HCT116 (cell line): ENCODE measurements around the gene IL4. TPM values are rescaled to one million over a fixed set of nuclear protein-coding genes. Genes with fewer than 3 reads are reported as not detected.

Source experiments
- ATAC-seq: fragments of 200-7000 bp; cut with Tn5 transposase; 2 replicates; pipeline ENCODE4 v1.9.1; 2020; ENCODE audit warnings: mild to moderate bottlenecking, moderate library complexity
- BruUV-seq: library from RNA; stranded (reverse); fragments of 400-500 nt; replicated peaks from 2 replicates; lab custom pipeline; 2021; lab: Mats Ljungman, UMichigan
- CTCF ChIA-PET: fragments of 300-600 bp; sonication (Branson Sonifier 250); formaldehyde crosslinking; loops from one replicate; lab custom pipeline; 2021; ENCODE audit warnings: antibody characterized with exemption; lab: Charles Lee
- POLR2A ChIA-PET: fragments of 300-600, 350-600 bp; sonication (Branson Sonifier 250); formaldehyde crosslinking; loops from one replicate; lab custom pipeline; 2021; ENCODE audit warnings: antibody characterized with exemption; lab: Charles Lee
- RAD21 ChIA-PET, 2 experiments: fragments of 300-600 bp; sonication (Branson Sonifier 250); formaldehyde crosslinking; loops; one replicate each; lab custom pipeline; 2023; ENCODE audit warnings: low total read pairs in 2 of 2; ENCODE audit not compliant: uncharacterized antibody in 2 of 2, unreplicated experiment in 2 of 2, low non-redundant PET in 1 of 2; lab: Charles Lee
- DNase-seq: peaks from one replicate; pipeline ENCODE4 v3.0.0-alpha.2; 2010; ENCODE audit warnings: low read depth, low spot score
- H2AFZ ChIP-seq: fragments of 200-600 bp; shearing (Covaris generic), sonication (generic); 2 replicates; pipeline ENCODE4 v1.6.1; 2017; ENCODE audit warnings: low read depth, mixed run types, mixed read lengths, antibody characterized with exemption, low read length; ENCODE audit not compliant: poor library complexity, severe bottlenecking
- H3K27ac ChIP-seq: 2 replicates; pipeline ENCODE4 v1.5.1; 2012; ENCODE audit warnings: low read depth, low read length
- H3K27me3 ChIP-seq: fragments of 200-600 bp; sonication (generic); 2 replicates; pipeline ENCODE4 v1.6.1; 2016; ENCODE audit warnings: mixed run types, low read length, mixed read lengths; ENCODE audit not compliant: insufficient read depth
- H3K36me3 ChIP-seq, 2 experiments: fragments of 200-500 bp in 1 of 2; fragments of 200-600 bp in 1 of 2; sonication (Bioruptor generic) in 1 of 2; sonication (generic) in 1 of 2; 2 replicates each; pipeline versions ENCODE4 v1.5.1 to v1.6.1; 2014 to 2016; ENCODE audit warnings: low read length in 2 of 2, inconsistent platforms in 1 of 2, mixed read lengths in 1 of 2, mixed run types in 1 of 2; ENCODE audit not compliant: insufficient read depth in 2 of 2, control insufficient read depth in 1 of 2
- H3K4me1 ChIP-seq, 2 experiments: fragments of 200-600 bp in 1 of 2; sonication (generic) in 1 of 2; 2 replicates each; pipeline versions ENCODE4 v1.5.1 to v1.6.1; 2012 to 2017; ENCODE audit warnings: low read length in 2 of 2, inconsistent platforms in 1 of 2, mild to moderate bottlenecking in 1 of 2, mixed read lengths in 1 of 2, mixed run types in 1 of 2, moderate library complexity in 1 of 2; ENCODE audit not compliant: insufficient read depth in 2 of 2, control insufficient read depth in 1 of 2
- H3K4me2 ChIP-seq: fragments of 200-600 bp; sonication (generic); 2 replicates; pipeline ENCODE4 v1.6.1; 2017; ENCODE audit warnings: mixed run types, low read length, mixed read lengths
- H3K4me3 ChIP-seq, 2 experiments: fragments of 200-600 bp in 1 of 2; sonication (generic) in 1 of 2; replicated peaks in 1 of 2; 2 replicates each; pipeline ENCODE4 v1.5.1; 2011 to 2016; ENCODE audit warnings: low read length in 2 of 2, control low read depth in 1 of 2, low read depth in 1 of 2, mild to moderate bottlenecking in 1 of 2, mixed read lengths in 1 of 2, mixed run types in 1 of 2
- H3K79me2 ChIP-seq: fragments of 200-600 bp; sonication (generic); 2 replicates; pipeline ENCODE4 v1.6.1; 2017; ENCODE audit warnings: mild to moderate bottlenecking, mixed run types, low read length, moderate library complexity, mixed read lengths; ENCODE audit not compliant: insufficient read depth
- H3K9ac ChIP-seq: fragments of 200-600 bp; sonication (generic); 2 replicates; pipeline ENCODE4 v1.6.1; 2016; ENCODE audit warnings: low read length, mixed read lengths
- H3K9me2 ChIP-seq: fragments of 200-600 bp; sonication (generic), shearing (Covaris generic); 2 replicates; pipeline ENCODE4 v1.6.1; 2017; ENCODE audit warnings: mixed run types, mild to moderate bottlenecking, moderate library complexity; ENCODE audit not compliant: insufficient read depth
- H3K9me3 ChIP-seq, 2 experiments: fragments of 200-500 bp in 1 of 2; fragments of 200-600 bp in 1 of 2; sonication (Bioruptor generic) in 1 of 2; sonication (generic) in 1 of 2; 2 replicates each; pipeline ENCODE4 v1.6.1; 2014 to 2017; ENCODE audit warnings: low read length in 2 of 2, mixed read lengths in 2 of 2, inconsistent platforms in 1 of 2, low read depth in 1 of 2, mild to moderate bottlenecking in 1 of 2, mixed run types in 1 of 2, moderate library complexity in 1 of 2; ENCODE audit not compliant: control insufficient read depth in 1 of 2, insufficient read depth in 1 of 2
- H4K20me1 ChIP-seq: fragments of 200-600 bp; sonication (generic), shearing (Covaris generic); 2 replicates; pipeline ENCODE4 v1.6.1; 2017; ENCODE audit warnings: mixed run types, mild to moderate bottlenecking, moderate library complexity; ENCODE audit not compliant: insufficient read depth
- CTCF ChIP-seq, 3 experiments: fragments of 200-600 bp in 1 of 3; sonication (generic) in 1 of 3; IDR thresholded peaks in 2 of 3; conservative IDR thresholded peaks in 1 of 3; 2 replicates each; pipeline ENCODE4 v1.5.1; 2012 to 2017; ENCODE audit warnings: low read depth in 2 of 3, low read length in 2 of 3, antibody characterized with exemption in 1 of 3, borderline replicate concordance in 1 of 3, control low read depth in 1 of 3, mild to moderate bottlenecking in 1 of 3, mixed read lengths in 1 of 3, mixed run types in 1 of 3, moderate library complexity in 1 of 3; ENCODE audit not compliant: insufficient read depth in 1 of 3
- EGR1 ChIP-seq: IDR thresholded peaks from 2 replicates; pipeline ENCODE4 v1.6.1; 2012; ENCODE audit warnings: low read depth
- ELF1 ChIP-seq: IDR thresholded peaks from 2 replicates; pipeline ENCODE4 v1.6.1; 2012; ENCODE audit warnings: low read depth, borderline replicate concordance
- EZH2 ChIP-seq: fragments of 200-600 bp; sonication (generic); IDR thresholded peaks from 2 replicates; pipeline ENCODE4 v1.6.1; 2017; ENCODE audit warnings: antibody characterized with exemption, mixed run types
- EZH2phosphoT487 ChIP-seq: fragments of 200-600 bp; IDR thresholded peaks from 2 replicates; pipeline ENCODE4 v1.6.1; 2018; ENCODE audit warnings: antibody characterized with exemption, borderline replicate concordance
- MAX ChIP-seq: IDR thresholded peaks from 2 replicates; pipeline ENCODE4 v1.6.1; 2012
- POLR2A ChIP-seq: IDR thresholded peaks from 2 replicates; pipeline ENCODE4 v1.7.0; 2011; ENCODE audit warnings: borderline replicate concordance; ENCODE audit not compliant: insufficient read depth, insufficient read length; ENCODE audit errors: extremely low read depth
- POLR2AphosphoS5 ChIP-seq: IDR thresholded peaks from 2 replicates; pipeline ENCODE4 v1.6.1; 2011; ENCODE audit warnings: mild to moderate bottlenecking, low read depth, low read length, moderate library complexity
- SIN3A ChIP-seq: IDR thresholded peaks from 2 replicates; pipeline ENCODE4 v1.6.1; 2012; ENCODE audit warnings: low read depth
- SP1 ChIP-seq: IDR thresholded peaks from 2 replicates; pipeline ENCODE4 v1.6.1; 2012; ENCODE audit warnings: low read depth
- YY1 ChIP-seq: IDR thresholded peaks from 2 replicates; pipeline ENCODE4 v1.6.1; 2011; ENCODE audit warnings: low read length, low read depth, moderate library complexity, mild to moderate bottlenecking; ENCODE audit not compliant: insufficient replicate concordance; ENCODE audit errors: extremely low read depth
- ZBTB33 ChIP-seq: IDR thresholded peaks from 2 replicates; pipeline ENCODE4 v1.6.1; 2011; ENCODE audit warnings: mild to moderate bottlenecking, low read length, moderate library complexity; ENCODE audit not compliant: insufficient replicate concordance; ENCODE audit errors: extremely low read depth
- intact Hi-C: fragments of 100-400 bp; cut with micrococcal nuclease; formaldehyde crosslinking; loops from 2 replicates; pipeline ENCODE4 v1.10.0; 2022
- total RNA-seq: library from RNA; stranded (reverse); gene quantifications from one replicate; pipeline ENCODE4 v1.2.1, GENCODE V29; 2021; ENCODE audit not compliant: unreplicated experiment
- TF ChIP-seq, protein P1 (sequence below): IDR thresholded peaks from 2 replicates; pipeline ENCODE4 v1.6.1; 2012; ENCODE audit warnings: low read depth

Gene IL4
- total RNA-seq, 1 experiment from 2014 or later, result not detected

GRCh38 chr5:132684491-132684890 lies 10.7 kb downstream of the IL4 start:
- Histone ChIP-seq H3K27ac (no peak overlapping the region), H4K20me1 (no peaks in the 10 kb centered on the region)
- no peak for DNase-seq
- intact Hi-C loops, result no loop called here
- TF ChIP-seq YY1, result no peak
- no peak for TF ChIP-seq EGR1
- TF ChIP-seq ZBTB33, result no peak
- TF ChIP-seq EZH2, result no peak
- TF ChIP-seq MAX, result no peak
- TF ChIP-seq, protein P1, sequence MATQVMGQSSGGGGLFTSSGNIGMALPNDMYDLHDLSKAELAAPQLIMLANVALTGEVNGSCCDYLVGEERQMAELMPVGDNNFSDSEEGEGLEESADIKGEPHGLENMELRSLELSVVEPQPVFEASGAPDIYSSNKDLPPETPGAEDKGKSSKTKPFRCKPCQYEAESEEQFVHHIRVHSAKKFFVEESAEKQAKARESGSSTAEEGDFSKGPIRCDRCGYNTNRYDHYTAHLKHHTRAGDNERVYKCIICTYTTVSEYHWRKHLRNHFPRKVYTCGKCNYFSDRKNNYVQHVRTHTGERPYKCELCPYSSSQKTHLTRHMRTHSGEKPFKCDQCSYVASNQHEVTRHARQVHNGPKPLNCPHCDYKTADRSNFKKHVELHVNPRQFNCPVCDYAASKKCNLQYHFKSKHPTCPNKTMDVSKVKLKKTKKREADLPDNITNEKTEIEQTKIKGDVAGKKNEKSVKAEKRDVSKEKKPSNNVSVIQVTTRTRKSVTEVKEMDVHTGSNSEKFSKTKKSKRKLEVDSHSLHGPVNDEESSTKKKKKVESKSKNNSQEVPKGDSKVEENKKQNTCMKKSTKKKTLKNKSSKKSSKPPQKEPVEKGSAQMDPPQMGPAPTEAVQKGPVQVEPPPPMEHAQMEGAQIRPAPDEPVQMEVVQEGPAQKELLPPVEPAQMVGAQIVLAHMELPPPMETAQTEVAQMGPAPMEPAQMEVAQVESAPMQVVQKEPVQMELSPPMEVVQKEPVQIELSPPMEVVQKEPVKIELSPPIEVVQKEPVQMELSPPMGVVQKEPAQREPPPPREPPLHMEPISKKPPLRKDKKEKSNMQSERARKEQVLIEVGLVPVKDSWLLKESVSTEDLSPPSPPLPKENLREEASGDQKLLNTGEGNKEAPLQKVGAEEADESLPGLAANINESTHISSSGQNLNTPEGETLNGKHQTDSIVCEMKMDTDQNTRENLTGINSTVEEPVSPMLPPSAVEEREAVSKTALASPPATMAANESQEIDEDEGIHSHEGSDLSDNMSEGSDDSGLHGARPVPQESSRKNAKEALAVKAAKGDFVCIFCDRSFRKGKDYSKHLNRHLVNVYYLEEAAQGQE, result no peak
- no peak for TF ChIP-seq ELF1
- TF ChIP-seq POLR2AphosphoS5, result no peak
- no peak for TF ChIP-seq POLR2A
- TF ChIP-seq SP1, result no peak
- TF ChIP-seq SIN3A, result no peak
- no peak for TF ChIP-seq EZH2phosphoT487
- no peak for TF ChIP-seq CTCF (IDR thresholded peaks at IDR 0.05 in 2 of 3, conservative IDR thresholded peaks at IDR 0.05 in 1 of 3; ENCODE audit: borderline replicate concordance in 1 of 3, insufficient read depth in 1 of 3, low read depth in 2 of 3, low read length in 2 of 3)
- TF ChIP-seq, all 23 proteins: peak for 0
- Histone ChIP-seq H3K27me3 (no peaks in the 10 kb centered on the region), H3K36me3 (no peaks in the 10 kb centered on the region), H3K4me1 (peaks cover 0 to 3% of the 10 kb centered on the region in 2 experiments; a peak in 1 of 4 replicates), H3K9me3 (no peaks in the 10 kb centered on the region), H3K9me2 (no peaks in the 10 kb centered on the region), H3K79me2 (no peaks in the 10 kb centered on the region), H2AFZ (no peak overlapping the region), H3K9ac (no peak overlapping the region), H3K4me3 (no peak overlapping the region), H3K4me2 (no peak overlapping the region)
- ChIA-PET RAD21 (no interaction called here), POLR2A (no interaction called here), CTCF (no interaction called here)
- no peak for ATAC-seq
- BruUV-seq, result no TSS peak
